MM.1S (cell line): ENCODE measurements around the gene NDUFC2.
"Not testable (repeated sequence)": the region's sequence is repeated elsewhere in the genome, so short reads cannot be mapped to it uniquely, and the experiment has no call there.

ENCODE experiments used
- DNase-seq: peaks from one replicate; pipeline ENCODE4 v3.0.0-alpha.2; 2015
- H2AFZ ChIP-seq: fragments of 300-600 bp; sonication (generic); 2 replicates; pipeline ENCODE4 v1.6.0; 2016; ENCODE audit warnings: antibody characterized with exemption, low read length
- H3F3A ChIP-seq: fragments of 300-600 bp; sonication (generic); 2 replicates; pipeline ENCODE4 v1.6.1; 2016; ENCODE audit warnings: mild to moderate bottlenecking, antibody characterized with exemption, low read length, moderate library complexity, mixed read lengths; ENCODE audit not compliant: insufficient read depth
- H3K27ac ChIP-seq: fragments of 300-600 bp; sonication (generic); 2 replicates; pipeline ENCODE4 v1.5.1; 2016; ENCODE audit warnings: mild to moderate bottlenecking, low read length
- H3K27me3 ChIP-seq: fragments of 300-600 bp; sonication (generic); replicated peaks from 2 replicates; pipeline ENCODE4 v1.6.0; 2016; ENCODE audit warnings: low read length; ENCODE audit not compliant: insufficient read depth
- H3K36me3 ChIP-seq: fragments of 300-600 bp; sonication (generic); replicated peaks from 2 replicates; pipeline ENCODE4 v1.6.1; 2016; ENCODE audit warnings: mild to moderate bottlenecking, low read length, mixed read lengths; ENCODE audit not compliant: insufficient read depth
- H3K4me1 ChIP-seq: fragments of 300-600 bp; sonication (generic); 2 replicates; pipeline ENCODE4 v1.6.1; 2016; ENCODE audit warnings: low read length, mixed read lengths
- H3K4me2 ChIP-seq: fragments of 300-600 bp; sonication (generic); 2 replicates; pipeline ENCODE4 v1.6.0; 2016; ENCODE audit warnings: low read depth, low read length
- H3K4me3 ChIP-seq: fragments of 300-600 bp; sonication (generic); 2 replicates; pipeline ENCODE4 v1.5.1; 2016; ENCODE audit warnings: low read length, mixed read lengths
- H3K79me2 ChIP-seq: fragments of 300-600 bp; sonication (generic); 2 replicates; pipeline ENCODE4 v1.6.1; 2016; ENCODE audit warnings: mixed run types, low read length, mixed read lengths
- H3K9ac ChIP-seq: fragments of 300-600 bp; sonication (generic); 2 replicates; pipeline ENCODE4 v1.6.1; 2016; ENCODE audit warnings: low read length, mixed read lengths
- H3K9me2 ChIP-seq: fragments of 300-600 bp; sonication (generic); replicated peaks from 2 replicates; pipeline ENCODE4 v1.6.1; 2016; ENCODE audit warnings: mild to moderate bottlenecking, low read length, mixed read lengths; ENCODE audit not compliant: insufficient read depth
- H3K9me3 ChIP-seq: fragments of 300-600 bp; sonication (generic); replicated peaks from 2 replicates; pipeline ENCODE4 v1.6.1; 2016; ENCODE audit warnings: mild to moderate bottlenecking, low read length, mixed read lengths; ENCODE audit not compliant: insufficient read depth
- H4K20me1 ChIP-seq: fragments of 300-600 bp; sonication (generic); 2 replicates; pipeline ENCODE4 v1.6.1; 2016; ENCODE audit warnings: mild to moderate bottlenecking, low read length, moderate library complexity, mixed read lengths; ENCODE audit not compliant: insufficient read depth
- CTCF ChIP-seq: fragments of 300-600 bp; sonication (generic); IDR thresholded peaks from 2 replicates; pipeline ENCODE4 v1.5.1; 2016; ENCODE audit warnings: antibody characterized with exemption, low read length, mixed read lengths
- EZH2 ChIP-seq: fragments of 300-600 bp; sonication (generic); optimal IDR thresholded peaks from 2 replicates; pipeline ENCODE3; 2017; ENCODE audit warnings: low read depth, mild to moderate bottlenecking, antibody characterized with exemption, low read length, mixed read lengths
- EZH2phosphoT487 ChIP-seq: fragments of 300-600 bp; sonication (generic); IDR thresholded peaks from 2 replicates; pipeline ENCODE4 v1.6.1; 2018; ENCODE audit warnings: antibody characterized with exemption, low read length

Gene NDUFC2

GRCh38 chr11:78044706-78045105 is 35.0 kb downstream of the NDUFC2 start:
- Histone ChIP-seq H3K4me2 (no peak overlapping the region), H3K27me3 (no peaks in the 10 kb centered on the region)

GRCh38 chr11:78041843-78042440 is 37.7 kb downstream of the NDUFC2 start:
- DNase-seq, result no peak
- TF ChIP-seq EZH2 (no peak), CTCF (no peak), EZH2phosphoT487 (no peak)
- H3K79me2 ChIP-seq, result no peaks in the 10 kb centered on the region
- H3K27me3 ChIP-seq, result no peaks in the 10 kb centered on the region
- H3K9me2 ChIP-seq, result no peaks in the 10 kb centered on the region
- H4K20me1 ChIP-seq, result no peaks in the 10 kb centered on the region
- no peaks in the 10 kb centered on the region for H3K36me3 ChIP-seq
- H3K4me2 ChIP-seq, result no peak overlapping the region
- H3K27ac ChIP-seq, result no peak overlapping the region
- H3K9ac ChIP-seq, result no peak overlapping the region
- H2AFZ ChIP-seq, result no peak overlapping the region
- H3K4me3 ChIP-seq, result no peak overlapping the region
- no peaks in the 10 kb centered on the region for H3K9me3 ChIP-seq
- no peaks in the 10 kb centered on the region for H3F3A ChIP-seq
- peaks cover 8% of the 10 kb centered on the region; the same call in 1 of the 2 replicates for H3K4me1 ChIP-seq

More at GRCh38 chr11:78044706-78045105, 35.0 kb downstream of the NDUFC2 start:
- no peak overlapping the region for H3K9ac ChIP-seq
- no peaks in the 10 kb centered on the region for H3F3A ChIP-seq
- no peak overlapping the region for H2AFZ ChIP-seq
- no peaks in the 10 kb centered on the region for H4K20me1 ChIP-seq
- H3K79me2 ChIP-seq, result no peaks in the 10 kb centered on the region
- no peak overlapping the region for H3K4me3 ChIP-seq
- no peak overlapping the region for H3K27ac ChIP-seq
- H3K9me2 ChIP-seq, result no peaks in the 10 kb centered on the region
- DNase-seq, result no peak
- H3K4me1 ChIP-seq, result peaks cover 8% of the 10 kb centered on the region; the same call in 1 of the 2 replicates
- no peaks in the 10 kb centered on the region for H3K36me3 ChIP-seq
- no peaks in the 10 kb centered on the region for H3K9me3 ChIP-seq
- no peak for TF ChIP-seq EZH2
- TF ChIP-seq EZH2phosphoT487, result no peak
- TF ChIP-seq CTCF, result no peak

- H2AFZ ChIP-seq, DNase-seq, H3F3A ChIP-seq, H3K79me2 ChIP-seq, H3K9me2 ChIP-seq, H3K9me3 ChIP-seq, H3K4me3 ChIP-seq, H3K27me3 ChIP-seq, H3K9ac ChIP-seq, H4K20me1 ChIP-seq, H3K4me1 ChIP-seq, H3K4me2 ChIP-seq, H3K27ac ChIP-seq, H3K36me3 ChIP-seq: not testable (repeated sequence)
Observed at GRCh38 chr11:78041380-78041719, 38.3 kb downstream of the NDUFC2 start.

- Histone ChIP-seq H3K27me3 (no peaks in the 10 kb centered on the region), H3K4me1 (peaks cover 5% of the 10 kb centered on the region; the same call in 1 of the 2 replicates), H3K4me3 (no peak overlapping the region), H3K36me3 (no peaks in the 10 kb centered on the region), H3K27ac (no peak overlapping the region), H3K9me3 (no peaks in the 10 kb centered on the region), H2AFZ (no peak overlapping the region), H3K9ac (no peak overlapping the region), H4K20me1 (no peaks in the 10 kb centered on the region), H3K9me2 (no peaks in the 10 kb centered on the region), H3K79me2 (no peaks in the 10 kb centered on the region), H3F3A (no peaks in the 10 kb centered on the region), H3K4me2 (no peak overlapping the region)
- TF ChIP-seq EZH2 (no peak), CTCF (no peak), EZH2phosphoT487 (no peak)
- no peak for DNase-seq
Observed at GRCh38 chr11:78040691-78041379, 38.8 kb downstream of the NDUFC2 start.
